ENCODE results near the gene NUDT1. TPM values are rescaled to one million over a fixed set of nuclear protein-coding genes. Genes with fewer than 3 reads are reported as not detected.

The NUDT1 gene
- total and polyA plus RNA-seq, 2 donors (not counting 1 experiment from before 2014, with no cell fraction given) = 19.8 to 28.4 TPM

DNA sequence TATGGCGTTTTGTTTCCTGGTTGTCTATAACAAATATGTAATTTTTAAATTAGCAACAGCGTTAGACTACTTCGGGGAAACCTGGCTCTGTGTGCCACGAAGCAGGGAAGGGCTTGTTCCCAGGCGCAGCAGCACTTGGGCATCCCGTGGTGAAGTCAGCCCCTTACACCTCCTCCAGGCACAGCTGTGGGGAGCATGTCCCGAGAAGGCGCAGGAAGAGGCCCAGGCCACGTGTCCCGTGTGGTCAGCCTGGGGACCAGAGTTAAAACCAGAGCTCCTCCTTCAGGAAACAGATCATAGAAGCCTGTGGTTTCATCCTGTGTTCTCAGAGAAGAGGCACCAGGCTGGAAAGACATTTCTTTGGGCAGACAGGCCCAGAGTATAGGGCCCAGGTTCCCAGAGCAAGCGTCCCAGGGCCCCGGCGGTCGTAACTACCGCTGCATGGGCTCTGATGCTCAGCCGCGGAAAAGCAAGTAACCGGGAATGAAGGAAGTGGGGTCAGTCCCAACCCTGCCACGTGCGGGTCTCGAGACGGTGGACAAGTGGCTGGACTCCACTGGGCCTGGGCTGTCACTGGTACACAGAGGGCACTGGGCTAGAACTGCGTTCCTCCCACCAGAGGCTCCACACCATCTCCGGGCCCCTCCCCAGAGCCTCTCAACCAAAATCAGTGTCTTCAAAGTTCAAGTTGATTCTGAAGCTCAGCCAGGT, 7.1 kb downstream of the NUDT1 start:
- TF ChIP-seq CTCF (conservative IDR thresholded peaks at IDR 0.05 in 1 of 2, IDR thresholded peaks at IDR 0.05 in 1 of 2; ENCODE audit: low read depth in 1 of 2, low read length in 2 of 2) (peak in 1 of 2 donors; percentile 19), EZH2 (IDR thresholded peaks at IDR 0.05; ENCODE audit: low read length, missing control alignments) (no peak)
- H3K36me3 ChIP-seq (ENCODE audit: control insufficient read depth, insufficient read depth, low read length) = peaks cover 10% of the 10 kb centered on the region
- H3K9ac ChIP-seq (ENCODE audit: insufficient read depth, low read length) = peak overlapping the region; percentile 60
- H3K27me3 ChIP-seq (ENCODE audit: control insufficient read depth, insufficient read depth, low read length) = no peaks in the 10 kb centered on the region
- H2AFZ ChIP-seq (ENCODE audit: low read length) = no peak overlapping the region
- peak overlapping the region in 1 of 4 experiments; percentile 15 for H3K4me3 ChIP-seq (replicated peaks in 1 of 4; ENCODE audit: control extremely low read depth in 1 of 4, insufficient read depth in 1 of 4, low read depth in 3 of 4, low read length in 4 of 4)
- peak; percentile 93 to 96 for DNase-seq (ENCODE audit: low read depth in 2 of 2)
- H3K9me3 ChIP-seq (ENCODE audit: control insufficient read depth, insufficient read depth, low read depth, low read length) = no peaks in the 10 kb centered on the region
- H3K79me2 ChIP-seq (ENCODE audit: control insufficient read depth, insufficient read depth, low read length) = no peaks in the 10 kb centered on the region
- H3K4me1 ChIP-seq (ENCODE audit: control insufficient read depth, extremely low read depth, insufficient read depth, low read length) = peaks cover 10% of the 10 kb centered on the region
- no peaks in the 10 kb centered on the region for H4K20me1 ChIP-seq (ENCODE audit: control insufficient read depth, extremely low read depth, insufficient read depth, low read length)
- peak overlapping the region; percentile 39 for H3K4me2 ChIP-seq (ENCODE audit: extremely low read depth, insufficient read depth, low read length)
- peak overlapping the region; percentile 85 for H3K27ac ChIP-seq (ENCODE audit: insufficient read depth, low read length)

- peak overlapping the region; percentile 39 for H3K4me2 ChIP-seq (ENCODE audit: extremely low read depth, insufficient read depth, low read length)
Measured at GRCh38 chr7:2249744-2250323, 7.8 kb downstream of the NUDT1 start.

More at GRCh38 chr7:2249744-2250323, 7.8 kb downstream of the NUDT1 start:
- no peaks in the 10 kb centered on the region for H3K79me2 ChIP-seq (ENCODE audit: control insufficient read depth, insufficient read depth, low read length)
- no peak overlapping the region for H3K4me3 ChIP-seq (replicated peaks in 1 of 4; ENCODE audit: control extremely low read depth in 1 of 4, insufficient read depth in 1 of 4, low read depth in 3 of 4, low read length in 4 of 4)
- H4K20me1 ChIP-seq (ENCODE audit: control insufficient read depth, extremely low read depth, insufficient read depth, low read length) = no peaks in the 10 kb centered on the region
- no peak for DNase-seq (ENCODE audit: low read depth in 2 of 2)
- peak overlapping the region; percentile 60 for H3K9ac ChIP-seq (ENCODE audit: insufficient read depth, low read length)
- H3K9me3 ChIP-seq (ENCODE audit: control insufficient read depth, insufficient read depth, low read depth, low read length) = no peaks in the 10 kb centered on the region
- peak overlapping the region; percentile 85 for H3K27ac ChIP-seq (ENCODE audit: insufficient read depth, low read length)
- no peaks in the 10 kb centered on the region for H3K27me3 ChIP-seq (ENCODE audit: control insufficient read depth, insufficient read depth, low read length)
- peaks cover 9% of the 10 kb centered on the region for H3K36me3 ChIP-seq (ENCODE audit: control insufficient read depth, insufficient read depth, low read length)
- TF ChIP-seq EZH2 (IDR thresholded peaks at IDR 0.05; ENCODE audit: low read length, missing control alignments) (no peak), CTCF (conservative IDR thresholded peaks at IDR 0.05 in 1 of 2, IDR thresholded peaks at IDR 0.05 in 1 of 2; ENCODE audit: low read depth in 1 of 2, low read length in 2 of 2) (no peak)
- no peak overlapping the region for H2AFZ ChIP-seq (ENCODE audit: low read length)
- H3K4me1 ChIP-seq (ENCODE audit: control insufficient read depth, extremely low read depth, insufficient read depth, low read length) = peaks cover 10% of the 10 kb centered on the region
